ENCODE measurements around the gene KDM6A.

GRCh38 chrX:44962944-44963343, 90.0 kb downstream of the KDM6A start:
- TF ChIP-seq, protein P1, sequence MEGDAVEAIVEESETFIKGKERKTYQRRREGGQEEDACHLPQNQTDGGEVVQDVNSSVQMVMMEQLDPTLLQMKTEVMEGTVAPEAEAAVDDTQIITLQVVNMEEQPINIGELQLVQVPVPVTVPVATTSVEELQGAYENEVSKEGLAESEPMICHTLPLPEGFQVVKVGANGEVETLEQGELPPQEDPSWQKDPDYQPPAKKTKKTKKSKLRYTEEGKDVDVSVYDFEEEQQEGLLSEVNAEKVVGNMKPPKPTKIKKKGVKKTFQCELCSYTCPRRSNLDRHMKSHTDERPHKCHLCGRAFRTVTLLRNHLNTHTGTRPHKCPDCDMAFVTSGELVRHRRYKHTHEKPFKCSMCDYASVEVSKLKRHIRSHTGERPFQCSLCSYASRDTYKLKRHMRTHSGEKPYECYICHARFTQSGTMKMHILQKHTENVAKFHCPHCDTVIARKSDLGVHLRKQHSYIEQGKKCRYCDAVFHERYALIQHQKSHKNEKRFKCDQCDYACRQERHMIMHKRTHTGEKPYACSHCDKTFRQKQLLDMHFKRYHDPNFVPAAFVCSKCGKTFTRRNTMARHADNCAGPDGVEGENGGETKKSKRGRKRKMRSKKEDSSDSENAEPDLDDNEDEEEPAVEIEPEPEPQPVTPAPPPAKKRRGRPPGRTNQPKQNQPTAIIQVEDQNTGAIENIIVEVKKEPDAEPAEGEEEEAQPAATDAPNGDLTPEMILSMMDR (IDR thresholded peaks at IDR 0.05), result no peak
- TF ChIP-seq ZFX (IDR thresholded peaks at IDR 0.05; ENCODE audit: borderline replicate concordance), result no peak

All from 22Rv1 (cell line).